Parathyroid adenoma (tissue), 2 donors: ENCODE measurements around the gene PANK1.

Source experiments
- H2AFZ ChIP-seq: fragments of 300-600 bp; sonication (generic); one replicate; pipeline ENCODE4 v1.7.0; 2017; ENCODE audit warnings: antibody characterized with exemption, mild to moderate bottlenecking
- H3K27ac ChIP-seq: fragments of 300-600 bp; sonication (generic); one replicate; pipeline ENCODE4 v1.7.0; 2017
- H3K27me3 ChIP-seq: fragments of 300-600 bp; sonication (generic); one replicate; pipeline ENCODE4 v1.7.0; 2017; ENCODE audit warnings: low read length; ENCODE audit not compliant: control insufficient read depth, insufficient read depth
- H3K36me3 ChIP-seq: fragments of 300-600 bp; sonication (generic); one replicate; pipeline ENCODE4 v1.7.0; 2017; ENCODE audit warnings: low read length; ENCODE audit not compliant: control insufficient read depth, insufficient read depth
- H3K4me1 ChIP-seq: fragments of 300-600 bp; sonication (generic); one replicate; pipeline ENCODE4 v1.7.0; 2017; ENCODE audit warnings: control low read depth
- H3K4me2 ChIP-seq: fragments of 300-600 bp; sonication (generic); one replicate; pipeline ENCODE4 v1.7.0; 2017; ENCODE audit warnings: low read length
- H3K4me3 ChIP-seq: fragments of 300-600 bp; sonication (generic); one replicate; pipeline ENCODE4 v1.7.0; 2017; ENCODE audit warnings: low read depth, low read length
- H3K79me2 ChIP-seq: fragments of 300-600 bp; sonication (generic); one replicate; pipeline ENCODE4 v1.7.0; 2017; ENCODE audit warnings: control low read depth
- H3K9ac ChIP-seq: fragments of 300-600 bp; sonication (generic); one replicate; pipeline ENCODE4 v1.7.0; 2017; ENCODE audit warnings: mild to moderate bottlenecking
- H3K9me3 ChIP-seq: fragments of 300-600 bp; sonication (generic); one replicate; pipeline ENCODE4 v1.7.0; 2017; ENCODE audit warnings: low read length; ENCODE audit not compliant: control insufficient read depth
- CTCF ChIP-seq: fragments of 300-600 bp; sonication (generic); IDR thresholded peaks from one replicate; pipeline ENCODE4 v1.7.0; 2017; ENCODE audit warnings: antibody characterized with exemption, mild to moderate bottlenecking
- donor health status: primary hyperparathyroidism.

PANK1 gene

GRCh38 chr10:89576696-89577095 lies 68.3 kb downstream of the PANK1 start:
- TF ChIP-seq CTCF, result no peak
- Histone ChIP-seq H3K79me2 (no peaks in the 10 kb centered on the region), H3K36me3 (no peaks in the 10 kb centered on the region), H2AFZ (no peak overlapping the region), H3K27ac (no peak overlapping the region), H3K27me3 (no peaks in the 10 kb centered on the region), H3K4me3 (no peak overlapping the region), H3K4me2 (no peak overlapping the region), H3K9me3 (no peaks in the 10 kb centered on the region), H3K4me1 (no peaks in the 10 kb centered on the region), H3K9ac (no peak overlapping the region)

- no peak overlapping the region for H3K4me3 ChIP-seq
- TF ChIP-seq CTCF, result no peak
- H3K4me2 ChIP-seq, result no peak overlapping the region
- no peaks in the 10 kb centered on the region for H3K9me3 ChIP-seq
- H2AFZ ChIP-seq, result no peak overlapping the region
- no peaks in the 10 kb centered on the region for H3K79me2 ChIP-seq
- H3K4me1 ChIP-seq, result no peaks in the 10 kb centered on the region
- no peaks in the 10 kb centered on the region for H3K27me3 ChIP-seq
- H3K36me3 ChIP-seq, result no peaks in the 10 kb centered on the region
- H3K9ac ChIP-seq, result no peak overlapping the region
- no peak overlapping the region for H3K27ac ChIP-seq
Observed at GRCh38 chr10:89576022-89576421, 69.0 kb downstream of the PANK1 start.

- Histone ChIP-seq H3K27me3 (no peaks in the 10 kb centered on the region), H3K4me1 (no peaks in the 10 kb centered on the region), H3K9me3 (no peaks in the 10 kb centered on the region), H3K9ac (no peak overlapping the region), H3K79me2 (no peaks in the 10 kb centered on the region), H3K4me2 (no peak overlapping the region), H2AFZ (no peak overlapping the region), H3K4me3 (no peak overlapping the region), H3K27ac (no peak overlapping the region), H3K36me3 (no peaks in the 10 kb centered on the region)
- TF ChIP-seq CTCF, result no peak
Observed at GRCh38 chr10:89575031-89575430, 70.0 kb downstream of the PANK1 start.

GRCh38 chr10:89574368-89574767 lies 70.7 kb downstream of the PANK1 start:
- Histone ChIP-seq H3K4me3 (no peak overlapping the region), H3K36me3 (no peaks in the 10 kb centered on the region), H2AFZ (no peak overlapping the region), H3K4me1 (no peaks in the 10 kb centered on the region), H3K9ac (no peak overlapping the region), H3K27ac (no peak overlapping the region), H3K79me2 (no peaks in the 10 kb centered on the region), H3K27me3 (no peaks in the 10 kb centered on the region), H3K4me2 (no peak overlapping the region), H3K9me3 (no peaks in the 10 kb centered on the region)
- TF ChIP-seq CTCF, result no peak

GRCh38 chr10:89567576-89568245 lies 77.3 kb downstream of the PANK1 start:
- Histone ChIP-seq H3K9me3 (no peaks in the 10 kb centered on the region), H3K36me3 (no peaks in the 10 kb centered on the region), H3K9ac (no peak overlapping the region), H3K27ac (no peak overlapping the region), H3K79me2 (no peaks in the 10 kb centered on the region), H3K4me2 (no peak overlapping the region), H3K4me3 (no peak overlapping the region), H3K27me3 (no peaks in the 10 kb centered on the region), H2AFZ (no peak overlapping the region), H3K4me1 (no peaks in the 10 kb centered on the region)
- no peak for TF ChIP-seq CTCF
